Smooth muscle cell (in vitro differentiated cells): ENCODE data around the gene DCST2. TPM values are rescaled to one million over a fixed set of nuclear protein-coding genes. Genes with fewer than 3 reads are reported as not detected.

Source experiments
- DNase-seq: peaks from one replicate; lab custom pipeline; 2025; ENCODE audit not compliant: unreplicated experiment; lab: John Stamatoyannopoulos, UW
- H2AFZ ChIP-seq: fragments of 200-600 bp; sonication (generic); 2 replicates; pipeline ENCODE4 v1.6.0; 2016; ENCODE audit warnings: antibody characterized with exemption, low read depth, mild to moderate bottlenecking
- H3F3A ChIP-seq: fragments of 200-600 bp; sonication (generic); 2 replicates; pipeline ENCODE4 v1.6.0; 2017; ENCODE audit warnings: antibody characterized with exemption, low read depth
- H3K27ac ChIP-seq: fragments of 200-600 bp; sonication (generic); 2 replicates; pipeline ENCODE4 v1.5.1; 2016; ENCODE audit warnings: low read depth, mild to moderate bottlenecking
- H3K27me3 ChIP-seq: fragments of 200-600 bp; sonication (generic); 2 replicates; pipeline ENCODE4 v1.6.1; 2016; ENCODE audit warnings: low read depth, mild to moderate bottlenecking
- H3K36me3 ChIP-seq: fragments of 200-600 bp; sonication (generic); 2 replicates; pipeline ENCODE4 v1.5.1; 2016; ENCODE audit warnings: low read depth
- H3K4me1 ChIP-seq: fragments of 200-600 bp; sonication (generic); 2 replicates; pipeline ENCODE4 v1.5.1; 2016; ENCODE audit warnings: low read depth
- H3K4me2 ChIP-seq: fragments of 200-600 bp; sonication (generic); 2 replicates; pipeline ENCODE4 v1.6.0; 2016; ENCODE audit warnings: mild to moderate bottlenecking
- H3K4me3 ChIP-seq: fragments of 200-600 bp; sonication (generic); 2 replicates; pipeline ENCODE4 v1.5.1; 2016; ENCODE audit warnings: mild to moderate bottlenecking
- H3K79me2 ChIP-seq: fragments of 200-600 bp; sonication (generic); 2 replicates; pipeline ENCODE4 v1.6.0; 2016; ENCODE audit warnings: low read depth, mild to moderate bottlenecking
- H3K9ac ChIP-seq: fragments of 200-600 bp; sonication (generic); 2 replicates; pipeline ENCODE4 v1.6.0; 2016; ENCODE audit warnings: low read depth
- H3K9me3 ChIP-seq: fragments of 200-600 bp; sonication (generic); replicated peaks from 2 replicates; pipeline ENCODE4 v1.5.1; 2016; ENCODE audit warnings: low read depth
- H4K20me1 ChIP-seq: fragments of 200-600 bp; sonication (generic); 2 replicates; pipeline ENCODE4 v1.6.0; 2016; ENCODE audit warnings: low read depth
- CTCF ChIP-seq: fragments of 200-600 bp; sonication (generic); IDR thresholded peaks from 2 replicates; pipeline ENCODE4 v1.5.1; 2017; ENCODE audit warnings: borderline replicate concordance, mild to moderate bottlenecking, antibody characterized with exemption; ENCODE audit not compliant: insufficient read depth, poor library complexity, severe bottlenecking
- WGBS: methylation state at CpG from one replicate; pipeline ENCODE4 v1.1.7; 2016; ENCODE audit warnings: low lambda C conversion rate; 5-methylcytosine and 5-hydroxymethylcytosine counted together
- polyA plus RNA-seq: library from polyadenylated mRNA; unstranded; fragments of >200 nt; fragmentation: Nextera tagmentation; extraction: Ambion mirVana; gene quantifications from 2 replicates; pipeline ENCODE4 v1.2.1, GENCODE V29; 2016
- total RNA-seq: library from RNA; depleted of rRNA; stranded (reverse); fragments of >200 nt; gene quantifications from 2 replicates; pipeline ENCODE4 v1.2.3, GENCODE V29; 2014

Gene DCST2
- total and polyA plus RNA-seq, 2 experiments from 2014 or later, result 1.3 TPM; not detected in 1

DNA sequence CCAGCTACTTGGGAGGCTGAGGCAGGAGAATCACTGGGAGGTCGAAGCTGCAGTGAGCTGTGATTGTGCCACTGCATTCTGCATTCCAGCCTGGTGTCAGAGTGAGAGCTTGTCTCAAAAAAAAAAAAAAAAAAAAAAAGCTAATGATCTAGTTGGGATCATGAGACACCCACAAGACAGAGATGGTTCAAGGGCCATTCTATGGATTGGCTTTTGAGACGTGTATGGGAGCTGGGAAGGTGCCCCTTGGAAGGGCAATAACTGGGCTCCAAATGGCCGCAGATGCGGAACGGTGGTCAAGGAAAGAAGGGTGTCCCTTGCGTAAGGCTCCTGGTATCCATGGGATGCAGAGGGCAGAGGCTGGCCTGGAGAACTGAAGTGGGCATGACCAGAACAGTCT, 10.8 kb upstream of the DCST2 start:
- Histone ChIP-seq H3K9me3 (no peaks in the 10 kb centered on the region), H3K36me3 (no peaks in the 10 kb centered on the region), H3K79me2 (no peaks in the 10 kb centered on the region), H3K9ac (no peak overlapping the region), H3K4me2 (no peak overlapping the region), H4K20me1 (no peaks in the 10 kb centered on the region), H3K27me3 (no peaks in the 10 kb centered on the region), H3K4me1 (peaks cover 3% of the 10 kb centered on the region), H3F3A (no peaks in the 10 kb centered on the region), H3K4me3 (no peak overlapping the region), H3K27ac (no peak overlapping the region), H2AFZ (no peak overlapping the region)
- WGBS, result 92% methylated on average over 6 of the region's 6 CpGs
- DNase-seq, result no peak
- TF ChIP-seq CTCF, result no peak

- no peaks in the 10 kb centered on the region for H3F3A ChIP-seq
- H3K4me1 ChIP-seq, result peaks cover 3% of the 10 kb centered on the region
- H4K20me1 ChIP-seq, result no peaks in the 10 kb centered on the region
- 98% methylated on average over 3 of the region's 3 CpGs for WGBS
- H3K36me3 ChIP-seq, result no peaks in the 10 kb centered on the region
- H3K27ac ChIP-seq, result no peak overlapping the region
- no peak overlapping the region for H3K9ac ChIP-seq
- H3K4me3 ChIP-seq, result no peak overlapping the region
- H3K79me2 ChIP-seq, result no peaks in the 10 kb centered on the region
- no peak overlapping the region for H3K4me2 ChIP-seq
- H3K27me3 ChIP-seq, result no peaks in the 10 kb centered on the region
- no peak for TF ChIP-seq CTCF
- DNase-seq, result no peak
- no peak overlapping the region for H2AFZ ChIP-seq
- H3K9me3 ChIP-seq, result no peaks in the 10 kb centered on the region
Measured at GRCh38 chr1:155043793-155044192, 10.2 kb upstream of the DCST2 start.

DNA sequence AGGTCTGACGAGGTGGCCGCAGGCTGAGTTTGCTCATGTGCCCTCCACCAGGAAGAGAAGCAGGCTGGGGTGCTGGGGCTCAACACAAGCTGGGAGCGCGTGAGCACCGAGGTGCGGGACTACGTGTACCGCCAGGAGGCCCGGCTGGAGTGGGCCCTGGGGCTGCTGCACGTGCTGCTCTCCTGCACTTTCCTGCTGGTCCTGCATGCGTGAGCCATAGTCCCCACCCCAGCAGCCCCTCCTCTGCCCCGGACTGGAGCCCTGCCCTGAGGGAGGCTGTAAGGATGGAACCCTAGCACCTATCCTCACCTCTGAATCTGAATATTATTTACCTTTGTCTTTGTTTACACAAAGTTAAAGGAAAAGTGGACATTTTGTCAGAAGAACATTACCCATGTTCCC, 9.7 kb upstream of the DCST2 start:
- TF ChIP-seq CTCF, result no peak
- no peaks in the 10 kb centered on the region for H3K36me3 ChIP-seq
- no peak for DNase-seq
- H3F3A ChIP-seq, result no peaks in the 10 kb centered on the region
- no peak overlapping the region for H3K4me3 ChIP-seq
- H3K9me3 ChIP-seq, result no peaks in the 10 kb centered on the region
- no peaks in the 10 kb centered on the region for H4K20me1 ChIP-seq
- no peak overlapping the region for H2AFZ ChIP-seq
- H3K4me1 ChIP-seq, result peaks cover 3% of the 10 kb centered on the region
- H3K27ac ChIP-seq, result no peak overlapping the region
- no peaks in the 10 kb centered on the region for H3K27me3 ChIP-seq
- H3K9ac ChIP-seq, result no peak overlapping the region
- H3K79me2 ChIP-seq, result no peaks in the 10 kb centered on the region
- WGBS, result 78% methylated on average over 12 of the region's 12 CpGs
- H3K4me2 ChIP-seq, result no peak overlapping the region

- no peak for DNase-seq
- no peak overlapping the region for H3K4me3 ChIP-seq
- no peaks in the 10 kb centered on the region for H3K27me3 ChIP-seq
- no peak overlapping the region for H3K9ac ChIP-seq
- no peaks in the 10 kb centered on the region for H3F3A ChIP-seq
- no peaks in the 10 kb centered on the region for H4K20me1 ChIP-seq
- H3K9me3 ChIP-seq, result no peaks in the 10 kb centered on the region
- no peak overlapping the region for H3K4me2 ChIP-seq
- TF ChIP-seq CTCF, result no peak
- H3K79me2 ChIP-seq, result no peaks in the 10 kb centered on the region
- H3K27ac ChIP-seq, result no peak overlapping the region
- H2AFZ ChIP-seq, result no peak overlapping the region
- H3K4me1 ChIP-seq, result peaks cover 3% of the 10 kb centered on the region
- 80% methylated on average over 5 of the region's 5 CpGs for WGBS
- H3K36me3 ChIP-seq, result no peaks in the 10 kb centered on the region
Measured at GRCh38 chr1:155042789-155043188, 9.2 kb upstream of the DCST2 start.
